GM12891 (cell line): Measurements from ENCODE around the gene TNFAIP8.

Source experiments
- POLR2A ChIP-seq: IDR thresholded peaks from 2 replicates; pipeline ENCODE4 v1.6.1; 2011; ENCODE audit warnings: low read depth, low read length, control low read depth
- TAF1 ChIP-seq: IDR thresholded peaks from 2 replicates; pipeline ENCODE4 v1.6.1; 2011; ENCODE audit warnings: low read depth, low read length, control low read depth

GRCh38 chr5:119373449-119373858, 17.6 kb downstream of the TNFAIP8 start:
- TF ChIP-seq POLR2A (no peak), TAF1 (no peak)
